Mammary epithelial cell (primary cell): ENCODE results near the gene BNC2.

Source experiments
- EZH2 ChIP-seq: IDR thresholded peaks from 2 replicates; pipeline ENCODE4 v1.6.1; 2012; ENCODE audit warnings: low read length, inconsistent platforms, borderline replicate concordance
- TF ChIP-seq, protein P1 (sequence below), 2 donors: IDR thresholded peaks in 1 of 2; conservative IDR thresholded peaks in 1 of 2; 2 replicates each; pipeline ENCODE4 v1.5.1; 2011 to 2012; ENCODE audit warnings: inconsistent platforms in 2 of 2, low read length in 2 of 2, mild to moderate bottlenecking in 2 of 2, control low read depth in 1 of 2, low read depth in 1 of 2; ENCODE audit not compliant: insufficient read depth in 1 of 2; ENCODE audit errors: extremely low read depth in 1 of 2

DNA sequence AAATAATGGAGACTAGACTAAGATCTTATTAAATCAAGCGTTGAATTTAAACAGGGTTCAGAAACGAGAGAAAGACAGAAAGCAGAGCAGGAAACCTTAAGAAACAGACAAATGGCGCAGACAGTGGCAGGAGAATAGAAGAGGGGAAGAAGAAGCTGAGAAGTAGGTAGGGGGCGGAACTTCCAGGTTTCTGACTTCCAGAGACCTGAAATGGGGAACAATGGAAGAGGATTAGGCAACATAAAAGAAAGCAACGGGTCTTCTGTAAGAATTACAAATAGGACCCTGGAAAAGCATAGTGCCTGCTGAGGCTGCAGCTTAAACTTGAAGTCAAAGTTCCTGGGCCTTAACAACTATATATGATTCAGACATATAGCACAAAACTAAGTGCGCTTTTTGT, 101.7 kb downstream of the BNC2 start:
- TF ChIP-seq, protein P1, sequence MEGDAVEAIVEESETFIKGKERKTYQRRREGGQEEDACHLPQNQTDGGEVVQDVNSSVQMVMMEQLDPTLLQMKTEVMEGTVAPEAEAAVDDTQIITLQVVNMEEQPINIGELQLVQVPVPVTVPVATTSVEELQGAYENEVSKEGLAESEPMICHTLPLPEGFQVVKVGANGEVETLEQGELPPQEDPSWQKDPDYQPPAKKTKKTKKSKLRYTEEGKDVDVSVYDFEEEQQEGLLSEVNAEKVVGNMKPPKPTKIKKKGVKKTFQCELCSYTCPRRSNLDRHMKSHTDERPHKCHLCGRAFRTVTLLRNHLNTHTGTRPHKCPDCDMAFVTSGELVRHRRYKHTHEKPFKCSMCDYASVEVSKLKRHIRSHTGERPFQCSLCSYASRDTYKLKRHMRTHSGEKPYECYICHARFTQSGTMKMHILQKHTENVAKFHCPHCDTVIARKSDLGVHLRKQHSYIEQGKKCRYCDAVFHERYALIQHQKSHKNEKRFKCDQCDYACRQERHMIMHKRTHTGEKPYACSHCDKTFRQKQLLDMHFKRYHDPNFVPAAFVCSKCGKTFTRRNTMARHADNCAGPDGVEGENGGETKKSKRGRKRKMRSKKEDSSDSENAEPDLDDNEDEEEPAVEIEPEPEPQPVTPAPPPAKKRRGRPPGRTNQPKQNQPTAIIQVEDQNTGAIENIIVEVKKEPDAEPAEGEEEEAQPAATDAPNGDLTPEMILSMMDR (conservative IDR thresholded peaks at IDR 0.05 in 1 of 2, IDR thresholded peaks at IDR 0.05 in 1 of 2; ENCODE audit: extremely low read depth in 1 of 2, insufficient read depth in 1 of 2, low read depth in 1 of 2, low read length in 2 of 2): no peak
- TF ChIP-seq EZH2: no peak
